Lower leg skin (tissue), 3 donors: ENCODE data around the gene NTM.

Experiments used
- CTCF ChIP-seq, 3 donors: fragments of 450-650 bp; IDR thresholded peaks; one replicate each; pipeline ENCODE4 v1.5.1; 2016; ENCODE audit warnings: antibody characterized with exemption in 3 of 3, mild to moderate bottlenecking in 3 of 3, moderate library complexity in 2 of 3
- POLR2A ChIP-seq, 2 donors: fragments of 450-650 bp; IDR thresholded peaks; one replicate each; pipeline ENCODE4 v1.6.1; 2016 to 2017; ENCODE audit warnings: antibody characterized with exemption in 2 of 2, mild to moderate bottlenecking in 1 of 2, moderate library complexity in 1 of 2

- TF ChIP-seq POLR2A (IDR thresholded peaks at IDR 0.05) (no peak), CTCF (IDR thresholded peaks at IDR 0.05) (no peak)
Observed at GRCh38 chr11:132087148-132087547, 716.7 kb downstream of the NTM start.
